ENCODE results near the gene ARL15. TPM values are rescaled to one million over a fixed set of nuclear protein-coding genes. Genes with fewer than 3 reads are reported as not detected.

ARL15 gene
- total RNA-seq, 6 donors from 2014 or later: 6.7 to 36.4 (median 20.7) TPM

GRCh38 chr5:54284586-54284985 lies 25.8 kb downstream of the ARL15 start:
- no peak for DNase-seq
- Histone ChIP-seq H3K27ac (no peak overlapping the region), H3K36me3 (no peaks in the 10 kb centered on the region), H3K27me3 (no peaks in the 10 kb centered on the region), H3K4me3 (no peak overlapping the region), H3K9me3 (no peaks in the 10 kb centered on the region), H3K4me1 (no peaks in the 10 kb centered on the region)
- no peak for ATAC-seq (ENCODE audit: low FRiP score in 2 of 2)
- TF ChIP-seq POLR2A (IDR thresholded peaks at IDR 0.05): no peak
- no peak for TF ChIP-seq CTCF (IDR thresholded peaks at IDR 0.05)
- no peak for TF ChIP-seq POLR2AphosphoS5 (IDR thresholded peaks at IDR 0.05)
- no peak for TF ChIP-seq EP300 (IDR thresholded peaks at IDR 0.05)
- 91% methylated on average over 2 of the region's 2 CpGs for WGBS, 2 donors

GRCh38 chr5:54282876-54283275 lies 27.5 kb downstream of the ARL15 start:
- H3K9me3 ChIP-seq: no peaks in the 10 kb centered on the region
- H3K4me3 ChIP-seq: no peak overlapping the region
- no peak for ATAC-seq (ENCODE audit: low FRiP score in 2 of 2)
- WGBS, 2 donors: 64 to 77% methylated on average over 3 of the region's 3 CpGs
- H3K4me1 ChIP-seq: no peaks in the 10 kb centered on the region
- no peak for TF ChIP-seq CTCF (IDR thresholded peaks at IDR 0.05)
- TF ChIP-seq POLR2AphosphoS5 (IDR thresholded peaks at IDR 0.05): no peak
- TF ChIP-seq POLR2A (IDR thresholded peaks at IDR 0.05): no peak
- TF ChIP-seq EP300 (IDR thresholded peaks at IDR 0.05): no peak
- H3K27me3 ChIP-seq: no peaks in the 10 kb centered on the region
- H3K36me3 ChIP-seq: no peaks in the 10 kb centered on the region
- DNase-seq: no peak
- no peak overlapping the region for H3K27ac ChIP-seq

GRCh38 chr5:54281960-54282692 lies 28.2 kb downstream of the ARL15 start:
- 89 to 91% methylated on average over 3 of the region's 3 CpGs for WGBS, 2 donors
- Histone ChIP-seq H3K4me1 (no peaks in the 10 kb centered on the region), H3K36me3 (no peaks in the 10 kb centered on the region), H3K4me3 (no peak overlapping the region), H3K27ac (no peak overlapping the region), H3K27me3 (no peaks in the 10 kb centered on the region), H3K9me3 (no peaks in the 10 kb centered on the region)
- no peak for ATAC-seq (ENCODE audit: low FRiP score in 2 of 2)
- TF ChIP-seq POLR2A (IDR thresholded peaks at IDR 0.05): no peak
- TF ChIP-seq EP300 (IDR thresholded peaks at IDR 0.05): no peak
- no peak for TF ChIP-seq CTCF (IDR thresholded peaks at IDR 0.05)
- no peak for TF ChIP-seq POLR2AphosphoS5 (IDR thresholded peaks at IDR 0.05)
- DNase-seq: no peak

GRCh38 chr5:54279960-54280359 lies 30.4 kb downstream of the ARL15 start:
- Histone ChIP-seq H3K36me3 (no peaks in the 10 kb centered on the region), H3K4me1 (no peaks in the 10 kb centered on the region), H3K27ac (no peak overlapping the region), H3K4me3 (no peak overlapping the region), H3K27me3 (no peaks in the 10 kb centered on the region), H3K9me3 (no peaks in the 10 kb centered on the region)
- no peak for TF ChIP-seq CTCF (IDR thresholded peaks at IDR 0.05)
- TF ChIP-seq EP300 (IDR thresholded peaks at IDR 0.05): no peak
- TF ChIP-seq POLR2A (IDR thresholded peaks at IDR 0.05): no peak
- TF ChIP-seq POLR2AphosphoS5 (IDR thresholded peaks at IDR 0.05): no peak
- 95 to 100% methylated on average over 3 of the region's 3 CpGs for WGBS, 2 donors
- DNase-seq (no peak), ATAC-seq (ENCODE audit: low FRiP score in 2 of 2) (no peak)

All from upper lobe of left lung (tissue), 6 donors.